Thyroid gland (tissue), 4 donors: ENCODE data around the gene SPOP.

ENCODE experiments used
- POLR2A ChIP-seq, 2 donors: fragments of 450-650 bp; IDR thresholded peaks; one replicate each; pipeline ENCODE4 v1.6.1; 2017; ENCODE audit warnings: antibody characterized with exemption in 2 of 2, mild to moderate bottlenecking in 2 of 2, moderate library complexity in 1 of 2
- TF ChIP-seq, protein P1 (sequence below), 6 experiments: fragments of 200-600 bp in 3 of 6; fragments of 450-650 bp in 3 of 6; sonication (generic) in 3 of 6; IDR thresholded peaks; one replicate each; pipeline ENCODE4 v1.5.1; 2016 to 2019; ENCODE audit warnings: antibody characterized with exemption in 6 of 6, mild to moderate bottlenecking in 2 of 6, inconsistent platforms in 1 of 6, moderate library complexity in 1 of 6

- TF ChIP-seq, protein P1, sequence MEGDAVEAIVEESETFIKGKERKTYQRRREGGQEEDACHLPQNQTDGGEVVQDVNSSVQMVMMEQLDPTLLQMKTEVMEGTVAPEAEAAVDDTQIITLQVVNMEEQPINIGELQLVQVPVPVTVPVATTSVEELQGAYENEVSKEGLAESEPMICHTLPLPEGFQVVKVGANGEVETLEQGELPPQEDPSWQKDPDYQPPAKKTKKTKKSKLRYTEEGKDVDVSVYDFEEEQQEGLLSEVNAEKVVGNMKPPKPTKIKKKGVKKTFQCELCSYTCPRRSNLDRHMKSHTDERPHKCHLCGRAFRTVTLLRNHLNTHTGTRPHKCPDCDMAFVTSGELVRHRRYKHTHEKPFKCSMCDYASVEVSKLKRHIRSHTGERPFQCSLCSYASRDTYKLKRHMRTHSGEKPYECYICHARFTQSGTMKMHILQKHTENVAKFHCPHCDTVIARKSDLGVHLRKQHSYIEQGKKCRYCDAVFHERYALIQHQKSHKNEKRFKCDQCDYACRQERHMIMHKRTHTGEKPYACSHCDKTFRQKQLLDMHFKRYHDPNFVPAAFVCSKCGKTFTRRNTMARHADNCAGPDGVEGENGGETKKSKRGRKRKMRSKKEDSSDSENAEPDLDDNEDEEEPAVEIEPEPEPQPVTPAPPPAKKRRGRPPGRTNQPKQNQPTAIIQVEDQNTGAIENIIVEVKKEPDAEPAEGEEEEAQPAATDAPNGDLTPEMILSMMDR (IDR thresholded peaks at IDR 0.05) = peak in 1 of 6 experiments; percentile 29
- TF ChIP-seq POLR2A (IDR thresholded peaks at IDR 0.05) = no peak
These were observed 30.8 kb upstream of the SPOP start for GRCh38 chr17:49708515-49709183.
